Muscle of back (tissue), 11 donors: ENCODE measurements around the gene SAMD8. TPM values are rescaled to one million over a fixed set of nuclear protein-coding genes. Genes with fewer than 3 reads are reported as not detected.
"Not testable (repeated sequence)": the region's sequence is repeated elsewhere in the genome, so short reads cannot be mapped to it uniquely, and the experiment has no call there.

Experiments
- DNase-seq, 3 donors: peaks; one replicate each; pipeline versions ENCODE4 v3.0.0 to v3.0.0-alpha.2; 2013
- polyA plus RNA-seq, 10 donors: library from polyadenylated mRNA; unstranded; fragments of 120-200 nt; gene quantifications; one replicate each; pipeline ENCODE4 v1.2.1, GENCODE V29; 2013; ENCODE audit not compliant: insufficient read length in 10 of 10

Gene SAMD8
- polyA plus RNA-seq, 10 donors: 8.9 to 16.6 (median 13.7) TPM

DNA sequence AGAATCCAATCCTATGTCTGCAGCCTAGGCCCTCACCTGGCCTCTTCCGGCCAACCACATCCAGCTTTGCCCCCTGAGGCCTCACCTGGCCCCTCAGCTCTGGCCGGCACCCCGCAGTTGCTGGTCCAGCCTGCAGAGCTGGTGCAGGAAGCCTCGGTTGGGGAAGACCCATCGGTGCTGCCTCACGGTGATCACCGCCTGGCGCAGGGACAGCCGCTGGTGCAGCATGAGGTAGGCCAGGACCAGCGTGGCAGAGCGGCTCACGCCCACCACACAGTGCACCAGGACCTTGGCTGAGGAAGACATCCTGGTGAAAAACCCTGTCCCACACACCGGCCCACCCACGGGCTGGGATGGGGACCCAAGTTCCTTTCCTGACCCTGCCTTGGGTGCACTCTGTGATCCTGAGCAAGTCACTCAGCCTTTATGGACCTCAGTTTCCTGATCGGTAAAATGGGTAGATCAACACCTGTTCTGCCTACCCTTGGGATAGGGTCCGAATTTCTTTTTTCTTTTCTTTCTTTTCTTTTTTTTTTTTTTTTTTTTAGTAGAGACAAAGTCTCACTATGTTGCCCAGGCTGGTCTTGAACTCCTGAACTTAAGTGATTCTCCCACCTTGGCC lies 5.8 kb upstream of the SAMD8 start:
- no peak for DNase-seq

DNA sequence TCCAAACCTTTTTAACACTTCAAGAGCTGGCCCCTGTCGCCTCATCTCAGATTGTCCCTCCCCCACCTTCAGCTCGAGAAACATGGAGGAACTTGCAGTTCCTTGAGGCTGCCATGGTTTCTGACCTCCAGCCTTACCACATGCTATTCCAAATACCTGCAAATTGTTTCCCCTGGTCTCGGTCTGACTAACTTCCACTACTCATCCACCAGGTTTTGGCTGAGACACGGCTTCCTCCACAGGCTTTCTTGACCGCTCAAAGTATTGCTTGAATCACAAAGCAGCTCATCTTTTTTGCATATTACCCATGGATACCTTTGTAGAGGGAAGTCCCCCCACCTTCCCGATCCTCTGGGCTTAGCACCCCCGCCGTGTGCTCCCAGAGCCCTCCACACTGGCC lies 5.2 kb upstream of the SAMD8 start:
- no peak for DNase-seq

DNA sequence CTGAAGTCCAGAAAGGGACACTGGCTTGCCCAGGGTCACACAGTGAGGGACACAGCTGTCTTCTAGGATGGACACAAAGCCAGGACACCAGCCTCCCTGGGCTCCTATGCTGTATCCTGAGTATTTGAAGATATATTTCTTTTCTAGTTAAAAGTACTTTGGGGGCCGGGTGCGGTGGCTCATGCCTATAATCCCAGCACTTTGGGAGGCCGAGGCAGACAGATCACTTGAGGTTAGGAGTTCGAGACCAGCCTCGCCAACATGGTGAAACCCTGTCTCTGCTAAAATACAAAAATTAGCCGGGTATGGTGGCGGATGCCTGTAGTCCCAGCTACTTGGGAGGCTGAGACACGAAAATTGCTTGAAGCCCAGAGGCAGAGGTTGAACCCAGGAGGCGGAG lies 4.6 kb upstream of the SAMD8 start:
- not testable (repeated sequence) for DNase-seq

DNA sequence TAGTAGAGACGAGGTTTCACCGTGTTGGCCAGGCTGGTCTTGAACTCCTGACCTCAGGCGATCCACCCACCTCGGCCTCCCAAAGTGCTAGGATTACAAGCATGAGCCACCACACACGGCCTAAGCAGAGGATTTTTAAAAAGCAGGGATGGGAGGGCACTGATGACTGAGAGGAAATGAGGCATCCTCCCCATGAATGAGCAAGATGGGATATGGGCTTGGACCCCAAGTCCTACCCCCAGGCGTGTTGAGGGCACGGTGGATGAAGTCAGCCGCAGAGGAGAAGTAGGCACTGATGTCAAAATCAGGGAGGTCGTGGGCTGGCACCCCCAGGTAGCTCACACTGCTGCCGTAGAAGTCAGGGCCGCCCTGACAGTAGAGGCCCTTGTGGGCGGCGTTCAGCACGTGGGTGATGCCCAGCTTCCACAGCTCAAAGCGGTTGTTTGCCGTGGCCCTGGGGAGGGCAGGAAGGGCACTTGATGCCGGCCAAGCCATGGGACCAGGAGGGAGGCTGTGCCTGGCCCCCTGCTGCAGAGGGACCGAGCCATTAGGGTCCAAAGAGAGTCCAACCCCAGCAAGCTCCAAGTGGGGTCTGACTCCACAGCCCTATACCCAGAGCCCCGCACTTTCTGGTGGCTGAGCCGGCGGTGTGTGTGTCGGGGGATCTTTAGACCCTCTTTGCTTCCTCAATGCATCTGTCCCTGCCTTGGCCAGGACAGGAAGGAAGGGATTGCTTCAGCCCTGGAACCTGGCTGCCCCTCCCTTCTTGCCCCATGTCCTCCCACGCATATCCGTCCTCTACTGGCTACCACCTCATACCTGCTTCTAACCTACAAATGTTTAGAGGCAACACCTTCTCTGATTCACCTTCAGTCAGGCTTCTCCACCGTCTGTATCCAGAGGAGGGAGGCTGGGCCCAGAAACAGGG lies 3.4 kb upstream of the SAMD8 start:
- DNase-seq: no peak

DNA sequence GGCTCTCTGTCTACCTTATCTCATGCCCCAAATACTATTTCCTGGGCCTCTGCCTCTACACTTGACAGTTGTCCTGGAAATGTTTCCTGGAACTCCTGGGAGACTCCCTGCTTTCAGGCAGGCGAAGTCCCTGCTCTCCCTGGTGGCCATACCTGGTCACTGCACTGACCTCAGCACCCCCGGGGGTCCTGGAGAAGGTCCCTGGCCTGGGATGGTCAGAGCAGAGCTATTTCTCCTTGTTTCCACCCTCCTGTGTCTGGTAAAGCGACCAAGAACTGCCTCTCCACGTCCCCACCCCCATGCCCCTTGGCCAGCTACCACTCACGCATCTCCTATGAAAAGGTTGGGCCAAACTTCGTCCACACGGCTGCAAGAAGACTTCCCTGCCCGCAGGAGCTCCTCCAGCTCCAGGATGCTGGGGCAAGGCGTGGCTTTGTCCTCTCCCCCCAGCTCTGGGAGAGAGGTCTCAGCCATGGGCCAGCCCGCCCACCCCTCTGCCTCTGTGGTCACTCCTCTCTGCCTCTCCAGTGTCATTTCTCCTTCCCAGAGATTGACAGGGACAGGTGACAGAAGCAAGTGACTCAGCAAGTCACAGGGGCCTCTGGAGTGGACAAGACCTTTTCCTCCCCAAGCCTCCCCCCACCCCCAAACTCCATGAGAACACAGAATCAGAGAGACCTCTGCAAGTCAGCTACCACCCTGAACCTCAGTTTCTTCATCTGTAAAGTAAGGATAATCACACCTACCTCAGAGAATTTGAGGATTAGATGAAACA lies 2.6 kb upstream of the SAMD8 start:
- DNase-seq: peak; percentile 50 to 73 (median 55)

DNA sequence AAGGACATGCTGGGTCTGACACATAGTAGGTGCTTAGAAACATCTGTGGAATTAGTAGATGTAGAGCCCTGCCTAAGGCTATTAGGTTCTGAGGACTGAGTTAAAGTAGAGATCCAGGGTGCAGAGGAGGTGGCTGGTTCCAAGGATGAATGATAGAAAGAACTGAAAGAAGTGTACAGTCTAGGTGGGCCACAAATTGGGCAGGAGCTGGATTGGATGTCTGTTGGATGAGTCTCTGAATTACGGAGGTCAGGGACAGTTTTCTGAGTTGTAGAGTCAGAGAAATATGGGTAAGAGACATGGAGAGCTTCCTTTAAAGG lies 2.0 kb upstream of the SAMD8 start:
- DNase-seq: no peak

DNA sequence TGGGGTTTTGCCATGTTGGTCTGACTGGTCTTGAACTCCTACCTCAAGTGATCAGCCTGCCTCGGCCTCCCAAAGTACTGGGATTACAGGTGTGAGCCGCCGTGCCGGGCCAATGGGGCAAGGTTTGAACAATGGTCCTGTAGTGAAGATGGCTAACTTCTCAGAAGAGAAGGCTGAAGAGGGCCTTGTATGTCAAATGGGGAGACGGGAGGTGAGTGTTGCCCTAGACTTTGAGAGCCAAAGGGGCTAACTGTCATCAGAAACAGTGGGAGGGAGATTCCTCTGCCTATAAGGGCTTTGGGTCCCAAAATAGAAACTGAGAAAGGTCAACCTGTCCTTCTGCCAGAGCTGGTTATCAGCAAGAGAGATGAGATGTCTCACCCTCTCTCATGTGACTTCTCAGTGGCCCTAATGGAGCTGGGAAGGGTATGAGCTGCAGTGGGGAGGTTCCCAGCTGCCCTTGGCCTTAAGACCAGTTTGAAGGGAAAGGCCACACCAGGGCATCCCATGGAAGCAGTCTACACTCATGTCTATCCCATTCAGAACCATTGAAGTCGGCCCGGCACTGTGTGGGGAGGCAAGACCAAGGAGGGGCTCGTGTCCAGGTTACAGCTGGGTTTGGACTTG lies 1.3 kb upstream of the SAMD8 start:
- no peak for DNase-seq

DNA sequence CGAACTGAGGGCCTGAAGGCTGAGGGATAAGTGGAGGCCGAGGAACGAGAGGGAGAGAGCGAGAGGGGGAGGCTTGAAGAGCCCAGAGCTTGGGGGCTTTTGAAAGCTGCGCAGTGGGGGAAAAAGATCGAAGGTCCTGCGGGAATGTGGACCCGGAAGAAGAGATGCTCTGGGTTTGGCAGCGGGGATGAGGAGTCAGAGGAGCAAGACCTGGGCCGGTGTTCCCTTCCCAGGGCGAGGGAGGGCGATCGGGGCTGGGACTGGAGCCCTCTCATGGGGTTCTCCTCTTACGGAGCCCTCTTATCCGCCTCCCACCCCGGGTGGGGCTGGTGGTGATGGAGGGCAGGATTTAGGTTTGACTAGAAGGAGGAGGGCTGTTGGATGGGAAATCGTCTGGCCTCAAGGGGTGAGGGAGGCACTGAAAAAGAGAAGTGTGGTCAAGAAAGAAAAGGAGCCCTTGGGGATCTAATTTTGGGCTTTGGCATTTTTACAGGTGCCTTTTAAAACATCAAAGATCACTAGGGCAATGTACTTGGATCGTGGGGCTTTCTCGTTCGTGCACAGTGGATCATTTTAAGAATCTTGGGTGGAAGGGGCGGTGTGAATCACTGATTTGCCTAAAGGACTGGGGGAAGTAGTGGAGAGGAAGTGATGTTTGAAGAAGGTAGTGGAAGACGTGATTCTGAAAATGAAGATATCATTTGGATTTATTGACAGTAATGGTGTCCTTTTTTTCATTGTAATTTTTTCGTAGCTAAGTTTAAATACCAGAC lies 637 bp downstream of the SAMD8 start:
- DNase-seq: peak in 2 of 3 donors; percentile 66 to 88

DNA sequence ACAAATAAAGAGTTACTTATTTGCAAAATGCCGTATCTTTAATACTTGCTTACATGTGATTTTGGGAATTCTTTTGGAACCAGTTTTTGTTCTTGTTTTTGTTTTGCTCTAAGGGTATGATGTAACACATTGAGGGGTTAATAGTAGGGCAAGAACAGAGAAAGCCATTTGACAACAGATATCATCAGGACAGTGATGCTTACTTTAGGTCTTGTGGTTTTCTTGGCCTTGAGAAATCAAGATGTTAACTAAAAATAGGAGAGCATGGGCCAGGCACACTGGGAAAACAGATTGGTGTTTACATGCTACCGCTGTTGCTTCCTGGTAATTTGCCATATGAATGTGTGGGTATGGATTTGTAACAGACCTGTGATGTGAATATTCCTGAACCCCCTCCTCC lies 3.7 kb downstream of the SAMD8 start:
- no peak for DNase-seq

DNA sequence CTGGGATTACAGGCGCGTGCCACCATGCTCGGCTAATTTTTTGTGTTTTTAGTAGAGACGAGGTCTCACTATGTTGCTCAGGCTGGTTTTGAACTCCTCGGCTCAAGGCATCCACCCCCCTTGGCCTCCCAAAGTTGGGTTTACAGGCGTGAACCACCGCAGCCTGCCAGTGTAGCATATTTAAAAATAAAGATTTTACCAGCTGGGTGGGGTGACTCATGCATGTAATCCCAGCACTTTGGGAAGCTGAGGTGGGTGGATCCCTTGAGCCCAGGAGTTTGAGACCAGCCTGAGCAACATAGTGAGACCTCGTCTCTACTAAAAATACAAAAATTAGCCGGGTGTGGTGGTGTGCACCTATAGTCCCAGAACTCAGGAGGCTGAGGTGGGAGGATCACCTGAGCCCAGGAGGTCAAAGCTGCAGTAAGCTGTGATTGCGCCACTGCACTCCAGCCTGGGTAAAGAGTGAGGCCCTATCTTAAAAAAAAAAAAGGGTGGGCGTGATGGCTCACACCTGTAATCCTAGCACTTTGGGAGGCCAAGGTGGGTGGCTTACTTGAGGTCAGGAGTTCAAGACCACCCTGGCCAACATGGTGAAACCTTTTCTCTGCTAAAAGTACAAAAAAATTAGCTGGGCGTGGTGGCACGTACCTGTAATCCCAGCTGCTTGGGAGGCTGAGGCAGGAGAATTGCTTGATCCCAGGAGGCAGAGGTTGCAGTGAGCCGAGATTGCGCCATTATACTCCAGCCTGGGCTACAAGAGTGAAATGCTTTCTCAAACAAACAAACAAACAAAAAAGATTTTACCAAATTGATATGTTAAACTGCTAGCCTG lies 5.7 kb downstream of the SAMD8 start:
- DNase-seq: not testable (repeated sequence)

DNA sequence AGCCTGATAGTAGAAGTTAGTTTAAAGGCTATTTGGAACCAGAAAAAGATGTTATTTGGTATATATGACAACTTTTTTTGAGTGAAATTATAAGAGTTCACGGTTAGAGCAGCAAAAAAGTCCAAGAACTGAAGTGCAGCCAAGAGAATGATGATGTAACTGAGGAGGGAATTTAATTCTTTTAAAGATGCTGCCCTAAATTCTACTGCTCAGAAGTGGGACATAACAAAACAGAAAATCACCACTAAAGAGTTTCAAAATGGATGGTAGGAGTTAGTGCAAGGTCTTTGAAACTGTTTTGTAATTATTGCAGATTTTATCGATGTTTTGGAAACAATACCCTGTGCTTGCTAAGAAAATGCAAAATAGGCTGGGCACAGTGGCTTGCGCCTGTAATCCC lies 6.5 kb downstream of the SAMD8 start:
- DNase-seq: peak in 2 of 3 donors; percentile 53 to 70

DNA sequence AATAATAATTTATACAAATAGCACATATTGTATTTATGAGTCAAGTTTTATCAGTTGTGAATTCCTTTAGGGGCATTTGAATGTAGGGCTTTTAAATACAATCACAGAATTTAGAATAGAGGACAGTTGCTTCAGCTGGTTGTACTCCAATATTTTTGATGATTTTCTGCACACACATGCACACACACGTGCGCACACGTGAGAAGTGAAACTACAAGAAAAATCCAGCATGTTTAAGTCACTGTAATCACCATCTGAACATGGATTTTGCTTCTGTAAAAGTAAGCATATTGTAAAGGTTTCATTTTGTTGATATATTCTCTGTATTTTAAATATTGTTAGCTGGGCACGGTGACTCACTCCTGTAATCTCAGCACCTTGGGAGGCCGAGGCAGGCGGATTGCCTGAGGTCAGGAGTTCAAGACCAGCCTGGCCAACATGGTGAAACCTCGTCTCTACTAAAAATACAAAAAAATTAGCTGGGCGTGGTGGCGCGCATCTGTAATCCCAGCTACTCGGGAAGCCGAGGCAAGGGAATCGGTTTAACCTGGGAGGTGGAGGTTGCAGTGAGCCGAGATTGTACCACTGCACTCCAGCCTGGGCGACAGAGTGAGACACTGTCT lies 8.1 kb downstream of the SAMD8 start:
- not testable (repeated sequence) for DNase-seq

DNA sequence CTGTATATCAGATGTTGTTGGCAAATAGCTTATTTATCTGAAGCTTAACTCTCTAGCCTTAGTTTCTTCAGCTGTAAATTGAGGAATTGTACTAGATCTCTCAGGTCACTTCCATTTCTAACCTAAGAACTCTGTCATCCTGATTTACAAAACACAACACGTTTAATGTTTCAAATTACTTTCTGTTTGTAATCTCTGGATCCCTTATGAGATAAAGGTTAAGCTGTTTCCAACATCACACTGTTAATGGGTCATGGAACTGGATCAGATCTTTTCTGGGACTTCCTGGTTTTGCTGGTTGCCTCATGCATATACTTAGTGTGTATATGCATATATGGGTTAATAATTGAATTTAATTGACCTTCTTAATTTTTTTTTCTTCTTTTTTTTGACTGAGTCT lies 9.9 kb downstream of the SAMD8 start:
- DNase-seq: no peak

DNA sequence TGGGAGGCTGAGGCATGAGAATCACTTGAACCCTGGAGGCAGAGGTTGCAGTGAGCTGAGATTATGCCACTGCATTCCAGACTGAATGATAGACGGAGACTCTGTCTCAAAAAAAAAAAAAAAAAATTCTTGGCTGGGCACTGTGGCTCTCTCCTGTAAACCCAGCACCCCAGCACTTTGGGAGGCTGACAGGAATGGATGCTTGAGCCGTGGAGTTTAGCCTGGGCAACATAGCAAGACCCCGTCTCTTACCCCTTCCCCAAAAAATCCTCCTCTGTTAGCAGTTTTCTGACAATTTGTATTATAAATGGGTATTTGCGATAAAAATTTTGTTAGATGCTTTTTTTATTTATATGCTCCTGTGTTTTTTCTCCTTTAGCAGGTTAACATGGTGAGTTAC lies 11.0 kb downstream of the SAMD8 start:
- DNase-seq: no peak

DNA sequence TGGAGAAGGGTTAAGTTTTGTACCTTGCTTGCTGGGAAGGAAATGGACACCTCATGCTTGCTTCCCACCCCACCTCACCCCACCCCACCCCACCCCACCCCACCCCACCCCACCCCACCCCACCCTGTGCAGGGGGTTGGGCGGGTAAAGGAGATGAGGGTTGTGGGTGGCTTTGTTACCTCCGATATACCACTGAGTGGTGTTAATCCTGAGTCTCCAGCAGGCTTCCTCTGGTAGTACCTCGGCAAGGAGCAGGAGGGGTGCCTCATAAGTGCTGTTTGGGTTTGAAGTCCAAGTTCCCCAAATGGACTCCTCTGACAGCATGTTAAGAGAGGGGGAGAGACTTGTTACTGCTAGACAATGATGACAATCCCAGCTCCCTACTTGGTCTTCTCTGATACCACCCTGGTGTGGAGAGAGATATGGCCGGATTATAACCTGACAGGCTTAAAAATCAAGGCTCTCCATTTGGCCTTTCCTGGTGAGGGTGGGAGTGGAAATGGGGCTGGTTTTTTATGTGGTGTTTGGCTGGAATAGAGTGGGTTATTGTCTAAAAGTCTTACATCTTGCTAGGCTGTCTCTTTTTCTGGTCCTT lies 11.7 kb downstream of the SAMD8 start:
- DNase-seq: no peak

DNA sequence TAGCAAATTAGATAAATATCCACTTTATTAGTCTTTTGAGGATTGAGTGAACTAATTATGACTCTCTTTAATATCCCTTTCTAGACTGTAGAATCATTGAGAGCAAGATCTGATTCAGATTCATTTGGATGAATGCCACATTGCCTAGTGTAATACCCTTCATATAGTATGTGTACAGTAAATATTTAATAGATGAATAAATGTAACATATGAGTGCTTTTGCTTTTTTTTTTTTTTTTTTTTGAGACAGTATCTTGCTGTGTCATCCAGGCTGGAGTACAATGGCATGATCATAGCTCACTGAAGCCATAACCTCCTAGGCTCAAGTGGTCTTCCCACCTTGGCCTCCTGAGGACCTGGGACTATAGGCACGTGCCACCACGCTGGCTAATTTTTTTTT lies 14.8 kb downstream of the SAMD8 start:
- no peak for DNase-seq

DNA sequence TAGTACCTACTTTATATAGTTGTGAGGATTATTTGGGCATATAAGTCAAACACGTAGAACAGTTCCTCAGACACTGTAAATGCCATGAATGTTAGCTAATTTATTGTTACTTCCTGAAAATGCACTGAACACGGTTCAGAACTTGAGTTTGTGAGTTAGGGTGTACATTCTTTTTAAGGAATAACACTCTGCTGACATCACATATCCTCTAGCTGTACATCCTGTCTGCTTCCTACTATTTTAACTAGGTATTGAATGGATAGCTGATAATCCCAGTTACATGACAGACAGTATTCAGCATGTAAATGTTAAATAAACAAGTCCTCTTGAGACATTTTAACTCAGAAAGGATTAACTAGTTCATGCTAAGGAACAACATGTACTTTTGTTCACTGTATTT lies 16.0 kb downstream of the SAMD8 start:
- DNase-seq: no peak

DNA sequence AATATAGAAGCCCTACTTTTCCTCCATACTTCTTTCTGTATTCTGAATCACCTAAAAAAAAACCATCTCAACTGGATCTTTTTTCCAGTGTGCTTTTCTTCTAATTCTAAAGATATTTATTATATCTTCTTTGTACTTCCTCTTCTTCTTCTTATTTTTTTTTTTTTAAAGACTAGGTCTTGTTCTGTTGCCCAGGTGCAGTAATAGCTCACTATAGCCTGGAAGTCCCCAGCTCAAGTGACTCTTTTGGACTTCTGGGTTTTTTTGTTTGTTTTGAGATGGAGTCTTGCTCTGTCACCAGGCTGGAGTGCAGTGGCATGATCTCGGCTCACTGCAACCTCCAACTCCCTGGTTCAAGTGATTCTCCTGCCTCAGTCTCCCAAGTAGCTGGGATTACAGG lies 17.5 kb downstream of the SAMD8 start:
- DNase-seq: not testable (repeated sequence)

DNA sequence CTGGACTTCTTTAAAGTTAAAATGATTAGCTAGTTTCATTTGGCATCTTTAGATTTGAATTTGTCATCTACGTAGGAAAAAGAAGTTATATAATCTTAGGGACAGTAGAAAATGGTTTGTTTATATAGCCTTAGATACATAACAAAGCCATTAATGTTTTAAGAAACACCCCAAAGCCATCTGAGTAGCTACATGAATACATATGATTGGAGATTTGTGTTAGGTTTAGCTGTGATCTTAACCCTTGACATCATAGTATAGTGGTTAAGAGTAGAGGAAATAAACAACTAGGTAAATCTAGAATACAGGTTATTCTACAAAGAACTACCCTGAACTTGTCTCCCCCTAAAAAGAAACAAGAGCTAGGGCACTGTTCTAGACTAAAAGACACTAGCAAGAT lies 18.1 kb downstream of the SAMD8 start:
- DNase-seq: no peak

DNA sequence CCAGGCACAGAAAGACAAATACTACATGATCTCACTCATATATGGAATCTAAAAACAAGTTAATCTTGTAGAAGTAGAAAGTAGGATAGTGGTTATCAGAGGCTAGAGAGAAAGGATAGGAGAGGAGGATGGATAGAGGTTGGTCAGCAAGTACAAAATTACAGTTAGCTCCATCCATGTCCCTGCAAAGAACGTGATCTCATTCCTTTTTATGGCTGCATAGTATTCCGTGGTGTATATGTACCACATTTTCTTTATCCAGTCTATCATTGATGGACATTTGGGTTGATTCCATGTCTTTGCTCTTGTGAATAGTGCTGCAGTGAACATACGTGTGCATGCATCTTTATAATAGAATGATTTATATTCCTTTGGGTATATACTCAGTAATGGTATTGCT lies 22.2 kb downstream of the SAMD8 start:
- DNase-seq: not testable (repeated sequence)
